GM19351 (cell line): Measurements from ENCODE around the gene GPRC5A.

Source experiments
- ATAC-seq: cut with Tn5 transposase; IDR thresholded peaks from one replicate; pipeline ENCODE4 v1.9.1; 2021; ENCODE audit warnings: mild to moderate bottlenecking, moderate library complexity; ENCODE audit not compliant: unreplicated experiment

The GPRC5A gene

GRCh38 chr12:12885096-12885792 is 6.1 kb upstream of the GPRC5A start:
- ATAC-seq = no peak

DNA sequence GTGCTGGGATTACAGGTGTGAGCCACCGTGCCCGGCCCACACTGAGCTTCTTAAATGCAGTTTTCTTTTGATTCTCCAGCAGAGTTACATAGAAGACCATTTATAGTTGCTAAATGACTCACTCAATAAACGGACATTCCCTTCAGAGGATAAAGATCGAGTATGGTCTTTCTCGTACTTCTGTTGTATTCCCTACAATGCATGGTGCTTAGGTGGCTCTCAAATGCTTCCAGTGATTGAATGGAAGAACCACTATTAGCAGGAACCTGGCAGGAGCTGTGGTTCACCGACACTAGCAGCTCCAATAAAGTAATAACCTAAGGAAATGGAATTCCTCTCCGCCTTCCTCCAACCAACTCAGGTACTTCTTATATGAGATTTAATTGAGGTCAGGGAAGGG is 3.9 kb upstream of the GPRC5A start:
- no peak for ATAC-seq

- ATAC-seq = no peak
These were observed 1.7 kb upstream of the GPRC5A start for GRCh38 chr12:12889701-12890100.

DNA sequence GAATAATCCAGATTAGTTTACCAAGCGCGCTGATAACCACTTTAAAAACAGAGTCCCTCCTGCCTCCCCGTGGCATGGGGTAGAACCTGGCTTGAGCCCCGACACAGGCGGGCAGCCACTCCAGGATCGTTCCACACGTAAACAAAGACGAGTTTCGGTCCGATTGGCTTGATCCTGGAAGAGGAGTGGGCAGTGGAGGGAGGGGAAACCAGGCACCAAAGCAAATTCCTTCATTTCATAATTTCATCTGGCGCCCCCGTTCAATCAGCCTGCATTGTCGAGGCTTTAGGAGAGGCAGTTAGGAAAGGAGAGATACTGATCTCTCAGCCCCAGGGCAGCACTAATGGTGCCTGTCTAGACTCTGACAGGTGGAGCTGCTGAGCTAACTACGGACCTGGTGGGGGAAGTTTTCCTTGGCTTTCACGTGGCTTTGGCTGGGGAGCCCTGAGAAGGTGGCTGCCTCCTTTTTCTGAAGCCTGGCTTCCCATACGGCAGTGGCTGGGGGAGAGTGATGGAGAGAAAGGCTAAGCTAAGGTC is 751 bp upstream of the GPRC5A start:
- ATAC-seq = no peak

DNA sequence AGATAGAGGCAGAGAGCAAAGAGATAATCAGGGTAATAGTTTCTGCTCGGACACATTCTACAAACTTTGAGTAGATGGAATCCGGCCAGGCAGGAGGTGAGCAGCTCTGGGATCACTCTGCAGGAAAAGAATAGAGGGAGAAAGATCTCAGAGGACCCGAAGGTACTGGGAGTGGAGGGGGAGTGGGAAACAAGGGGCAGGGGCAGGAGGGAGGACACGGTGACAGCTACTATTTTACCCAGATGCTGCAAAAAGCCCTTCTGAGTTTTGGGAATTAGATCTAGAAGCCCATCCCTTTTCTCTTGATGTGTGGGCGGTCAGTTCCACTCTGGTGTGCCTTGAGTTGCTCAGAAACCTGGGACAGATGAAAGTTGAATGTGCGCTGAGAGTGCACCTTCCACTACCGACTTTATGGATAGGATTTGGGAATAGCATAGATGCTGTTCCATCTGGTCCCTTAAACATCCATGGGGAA is 556 bp downstream of the GPRC5A start:
- ATAC-seq = no peak

- ATAC-seq = no peak
These were observed 1.3 kb downstream of the GPRC5A start for GRCh38 chr12:12892681-12893141.

- ATAC-seq = no peak
These were observed 2.1 kb downstream of the GPRC5A start for GRCh38 chr12:12893438-12893837.

GRCh38 chr12:12896260-12896659 is 4.9 kb downstream of the GPRC5A start:
- ATAC-seq = no peak

DNA sequence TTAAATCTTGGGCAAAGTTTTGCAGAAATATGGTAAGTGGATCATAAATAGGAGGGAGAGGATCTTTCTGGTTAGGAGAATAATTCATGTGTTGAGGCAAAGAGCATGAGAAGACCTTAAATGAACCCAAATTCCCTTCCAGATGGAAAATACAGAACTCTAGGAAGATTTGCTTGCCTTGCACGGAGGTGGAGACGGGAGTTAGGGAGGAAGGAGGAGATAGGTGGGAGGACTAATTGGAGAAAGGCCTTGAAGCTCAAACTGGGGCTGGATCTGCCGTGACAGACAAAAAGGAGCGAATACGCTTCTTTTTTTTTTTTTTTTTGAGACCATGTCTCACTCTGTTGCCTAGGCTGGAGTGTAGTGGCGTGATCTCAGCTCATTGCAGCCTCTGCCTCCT is 5.9 kb downstream of the GPRC5A start:
- no peak for ATAC-seq

- no peak for ATAC-seq
These were observed 6.9 kb downstream of the GPRC5A start for GRCh38 chr12:12898136-12898717.

DNA sequence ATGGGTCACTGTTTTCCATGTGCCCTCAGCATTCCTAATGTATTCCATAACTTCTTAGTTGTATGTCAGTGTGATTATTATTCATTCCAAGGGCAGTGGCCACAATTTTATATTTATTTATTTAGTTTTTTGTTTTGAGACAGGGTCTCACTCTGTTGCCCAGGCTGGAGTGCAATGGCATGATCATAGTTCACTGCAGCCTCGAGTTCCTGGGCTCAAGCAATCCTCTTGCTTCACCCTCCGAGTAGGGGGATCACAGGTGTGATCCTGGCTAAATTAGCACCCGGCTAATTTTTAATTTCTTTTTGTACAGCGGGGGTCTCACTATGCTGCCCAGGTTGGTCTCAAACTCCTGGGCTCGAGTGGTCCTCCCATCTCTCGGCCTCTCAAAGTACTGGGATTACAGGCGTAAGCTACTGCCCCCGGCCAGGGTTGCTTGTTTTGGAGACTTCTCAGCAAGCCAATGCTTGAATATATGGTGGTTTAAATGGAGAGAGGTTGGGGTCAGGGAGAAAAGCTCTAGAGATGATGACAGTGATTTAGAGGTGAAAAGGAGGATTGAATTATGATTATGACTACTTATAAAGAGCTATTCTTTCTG is 7.6 kb downstream of the GPRC5A start:
- ATAC-seq = no peak

DNA sequence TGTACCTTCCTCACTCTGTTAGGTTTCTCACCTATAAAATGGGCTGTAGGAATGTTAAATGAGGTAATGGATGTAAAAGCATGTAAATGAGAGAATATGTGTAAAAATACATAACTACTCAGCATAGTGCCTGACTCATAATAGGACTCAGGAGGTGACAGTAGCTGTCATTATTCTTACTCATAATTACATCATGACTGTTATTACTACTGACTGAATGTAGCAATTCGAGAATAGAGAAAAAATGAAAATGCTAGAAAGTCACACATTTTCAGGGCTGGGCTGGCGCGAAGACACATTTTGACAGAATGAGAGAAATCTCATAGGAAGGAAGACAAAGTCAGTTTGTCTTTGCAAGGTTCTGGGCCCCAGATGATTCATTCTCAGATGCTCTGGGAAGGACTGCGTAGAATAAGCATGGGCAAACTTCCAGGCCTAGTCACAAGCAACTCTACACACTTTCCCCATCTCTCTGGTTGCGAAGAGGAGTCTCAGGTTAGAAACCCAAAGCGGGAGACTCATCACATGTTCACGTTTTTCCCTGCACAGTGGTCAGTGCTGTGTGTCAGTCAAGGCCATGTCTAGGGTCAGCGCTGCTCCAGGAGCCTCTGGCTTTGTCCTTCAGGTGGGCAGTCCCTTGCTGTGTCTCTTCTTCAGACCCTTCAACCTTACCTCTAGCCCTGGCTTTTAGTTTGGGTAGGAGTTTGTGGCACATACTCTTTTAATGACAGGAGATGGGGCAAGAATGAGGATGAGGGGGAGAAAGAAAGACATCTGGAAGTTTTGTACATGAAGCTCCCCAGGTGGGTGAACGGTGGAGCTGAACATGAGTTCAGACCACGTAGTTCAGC is 8.4 kb downstream of the GPRC5A start:
- ATAC-seq = peak; percentile 96

GRCh38 chr12:12900786-12901157 is 9.4 kb downstream of the GPRC5A start:
- no peak for ATAC-seq

DNA sequence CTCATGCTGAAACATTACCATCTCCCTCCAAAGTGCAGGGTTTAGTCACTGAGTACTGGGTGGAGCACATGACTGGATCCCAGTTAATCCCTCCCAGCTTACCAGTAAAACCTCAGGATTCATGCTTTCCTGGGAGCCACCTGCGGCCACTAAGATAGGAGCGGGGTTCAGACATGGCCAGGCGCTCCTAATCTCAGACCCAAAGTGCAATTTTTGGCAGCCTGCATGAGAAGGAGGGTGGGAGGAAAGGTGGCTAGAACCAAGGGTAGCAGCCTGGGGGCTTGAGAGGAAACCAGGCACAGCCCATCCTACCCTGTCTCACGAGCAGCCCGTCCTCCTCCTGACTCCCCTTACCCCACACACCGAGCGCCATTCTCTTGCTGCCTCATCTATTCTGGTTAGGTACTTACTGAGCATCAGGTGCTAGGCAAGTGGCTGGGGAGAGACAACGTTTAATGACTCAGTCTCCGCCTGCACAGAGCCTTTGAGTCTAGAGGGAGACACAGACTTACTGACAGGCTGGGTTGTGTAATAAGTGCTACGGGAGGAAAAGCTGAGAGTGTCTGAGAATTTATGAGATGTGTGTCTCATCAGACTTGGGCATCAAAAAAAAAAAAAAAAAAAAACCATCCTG is 9.9 kb downstream of the GPRC5A start:
- ATAC-seq = no peak

GRCh38 chr12:12902036-12902435 is 10.7 kb downstream of the GPRC5A start:
- no peak for ATAC-seq

DNA sequence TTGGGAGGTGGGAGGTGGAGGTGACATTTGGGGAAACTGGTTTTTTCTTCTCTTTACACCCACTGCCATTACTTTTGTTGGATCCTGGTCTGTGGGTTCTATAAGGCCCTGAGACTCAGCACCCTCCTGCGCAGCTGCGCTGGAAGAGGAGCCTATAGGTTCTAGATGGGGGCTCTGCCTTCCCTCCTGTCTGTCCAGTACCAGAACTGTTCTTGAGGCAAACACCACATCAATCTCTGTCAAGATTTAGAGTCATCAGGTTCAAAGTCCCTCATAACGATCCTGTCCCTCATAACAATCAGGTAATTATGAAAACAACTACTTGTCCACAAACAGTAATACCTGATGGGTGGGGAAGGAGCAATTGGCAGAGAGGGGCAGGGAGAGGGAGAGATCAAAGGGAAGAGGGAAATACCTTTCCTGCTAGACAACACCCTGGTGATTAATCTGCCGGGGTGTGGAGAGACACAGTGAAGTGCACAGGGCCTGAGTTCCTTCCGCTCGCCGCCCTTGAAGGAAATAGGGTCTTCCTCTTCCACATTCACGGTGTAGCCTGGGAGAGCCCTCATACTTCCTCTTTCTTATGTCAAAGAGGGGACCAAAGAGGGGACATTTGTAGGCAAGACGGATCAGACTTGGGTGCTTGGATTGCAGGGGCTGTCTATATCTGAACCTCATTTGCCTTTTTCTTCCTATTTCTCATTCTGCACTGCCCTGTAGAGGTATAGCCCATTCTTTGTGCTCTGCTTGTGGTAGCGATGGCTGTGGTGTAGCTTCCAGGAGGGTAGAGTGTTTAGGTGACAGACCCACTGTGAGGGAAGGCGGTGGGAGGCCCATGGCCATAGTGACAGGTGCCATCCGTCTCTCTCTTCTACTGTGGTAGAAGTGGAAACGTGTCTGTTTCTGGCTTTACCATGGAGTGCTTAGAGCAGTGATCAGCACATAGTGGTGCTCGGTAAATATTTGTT is 12.6 kb downstream of the GPRC5A start:
- no peak for ATAC-seq

- ATAC-seq = no peak
These were observed 16.2 kb downstream of the GPRC5A start for GRCh38 chr12:12907552-12907951.

GRCh38 chr12:12908252-12908651 is 16.9 kb downstream of the GPRC5A start:
- ATAC-seq = no peak

- no peak for ATAC-seq
These were observed 17.3 kb downstream of the GPRC5A start for GRCh38 chr12:12908711-12909110.
